Sigmoid colon (tissue), 7 donors: ENCODE data around the gene POMT1. TPM values are rescaled to one million over a fixed set of nuclear protein-coding genes. Genes with fewer than 3 reads are reported as not detected.

Experiments
- DNase-seq: peaks from one replicate; pipeline ENCODE4 v3.0.0-alpha.2; 2019
- H3K27ac ChIP-seq, 4 donors: fragments of 200-600 bp; sonication (generic); one replicate each; pipeline ENCODE4 v1.5.1; 2016 to 2019; ENCODE audit warnings: mild to moderate bottlenecking in 1 of 4
- H3K27me3 ChIP-seq, 3 donors: fragments of 200-600 bp; sonication (generic); one replicate each; pipeline ENCODE4 v1.5.1; 2019; ENCODE audit warnings: mild to moderate bottlenecking in 1 of 3
- H3K36me3 ChIP-seq, 4 donors: fragments of 200-600 bp; sonication (generic); one replicate each; pipeline ENCODE4 v1.5.1; 2016 to 2019
- H3K4me1 ChIP-seq, 4 donors: fragments of 200-600 bp; sonication (generic); one replicate each; pipeline ENCODE4 v1.5.1; 2017 to 2019
- H3K4me3 ChIP-seq, 4 donors: fragments of 200-600 bp; sonication (generic); one replicate each; pipeline ENCODE4 v1.5.1; 2017 to 2019; ENCODE audit warnings: mild to moderate bottlenecking in 2 of 4, moderate library complexity in 1 of 4
- H3K9me3 ChIP-seq, 4 donors: fragments of 200-600 bp in 3 of 4; sonication (generic) in 3 of 4; one replicate each; pipeline versions ENCODE4 v1.5.1 to v1.6.1; 2013 to 2019
- CTCF ChIP-seq, 4 experiments: fragments of 450-650 bp in 3 of 4; fragments of 200-600 bp in 1 of 4; IDR thresholded peaks; one replicate each; pipeline ENCODE4 v1.5.1; 2016 to 2019; ENCODE audit warnings: antibody characterized with exemption in 4 of 4, mild to moderate bottlenecking in 3 of 4, moderate library complexity in 2 of 4
- EP300 ChIP-seq, 4 donors: sonication (generic); formaldehyde crosslinking; IDR thresholded peaks; one replicate each; pipeline ENCODE4 v1.6.1; 2017; ENCODE audit warnings: antibody characterized with exemption in 4 of 4
- POLR2A ChIP-seq, 2 donors: fragments of 450-650 bp; IDR thresholded peaks; one replicate each; pipeline ENCODE4 v1.6.1; 2016; ENCODE audit warnings: antibody characterized with exemption in 2 of 2, mild to moderate bottlenecking in 2 of 2, moderate library complexity in 2 of 2
- POLR2AphosphoS5 ChIP-seq, 4 donors: sonication (generic); formaldehyde crosslinking; IDR thresholded peaks; one replicate each; pipeline ENCODE4 v1.6.1; 2017; ENCODE audit warnings: antibody characterized with exemption in 4 of 4
- whole genome bisulfite sequencing, 2 donors: extraction: QIAGEN DNeasy Blood & Tissue Kit; methylation state at CpG; one replicate each; pipeline ENCODE4 v1.1.7; 2013; 5-methylcytosine and 5-hydroxymethylcytosine counted together
- intact Hi-C: fragments of 100-400 bp; cut with DNase I; formaldehyde crosslinking; loops from one replicate; pipeline ENCODE4 v1.15.1; 2023
- polyA plus RNA-seq, 3 donors: library from polyadenylated mRNA; stranded (reverse); fragments of 200-250 nt; gene quantifications; one replicate each; pipeline ENCODE4 v1.2.3, GENCODE V29; 2013
- total RNA-seq, 4 donors: library from RNA; depleted of rRNA; stranded (reverse); fragments of >200 nt; gene quantifications; one replicate each; pipeline ENCODE4 v1.1.0, GENCODE V29; 2016
- donor health status: healthy with polysubstance abuse.
- donor health status: Bipolar disorder and iron deficiency.
- donor health status: healthy.

Gene POMT1
- total and polyA plus RNA-seq, 7 donors: 3.6 to 61.2 (median 21.9) TPM

- no peak for TF ChIP-seq POLR2A (IDR thresholded peaks at IDR 0.05)
- no peak for TF ChIP-seq POLR2AphosphoS5 (IDR thresholded peaks at IDR 0.05)
- TF ChIP-seq EP300 (IDR thresholded peaks at IDR 0.05): no peak
- no peak for TF ChIP-seq CTCF (IDR thresholded peaks at IDR 0.05)
- Histone ChIP-seq H3K4me1 (peaks cover 0 to 27% (median 24%) of the 10 kb centered on the region in 4 donors), H3K9me3 (no peaks in the 10 kb centered on the region), H3K4me3 (no peak overlapping the region), H3K36me3 (peaks cover 12 to 52% (median 31%) of the 10 kb centered on the region in 4 donors), H3K27ac (no peak overlapping the region), H3K27me3 (no peaks in the 10 kb centered on the region)
- intact Hi-C loops: loop anchor here (5.0 to 10.0 kb wide), 2 partner anchors 98 to 244 kb away; partner anchors contain the start of gene RAPGEF1
- no peak for DNase-seq
- WGBS, 2 donors: 67 to 73% methylated on average over 12 of the region's 12 CpGs
These were observed 2.3 kb upstream of the POMT1 start for GRCh38 chr9:131500377-131500776.

- H3K27me3 ChIP-seq: no peaks in the 10 kb centered on the region
- H3K9me3 ChIP-seq: no peaks in the 10 kb centered on the region
- no peak overlapping the region for H3K4me3 ChIP-seq
- no peak for DNase-seq
- H3K36me3 ChIP-seq: peaks cover 12 to 45% (median 25%) of the 10 kb centered on the region in 4 donors
- WGBS, 2 donors: 52 to 64% methylated on average over 5 of the region's 5 CpGs
- TF ChIP-seq POLR2AphosphoS5 (IDR thresholded peaks at IDR 0.05) (no peak), POLR2A (IDR thresholded peaks at IDR 0.05) (no peak), CTCF (IDR thresholded peaks at IDR 0.05) (no peak), EP300 (IDR thresholded peaks at IDR 0.05) (no peak)
- H3K4me1 ChIP-seq: peaks cover 0 to 27% (median 24%) of the 10 kb centered on the region in 4 donors
- peak overlapping the region in 1 of 4 donors; percentile 3 for H3K27ac ChIP-seq
- intact Hi-C loops: loop anchor here (5.0 to 10.0 kb wide), 2 partner anchors 99 to 244 kb away; partner anchors contain the start of gene RAPGEF1
These were observed 1.7 kb upstream of the POMT1 start for GRCh38 chr9:131500939-131501541.

- WGBS, 2 donors: 11 to 31% methylated on average over 32 of the region's 32 CpGs
- no peak for TF ChIP-seq EP300 (IDR thresholded peaks at IDR 0.05)
- TF ChIP-seq CTCF (IDR thresholded peaks at IDR 0.05): no peak
- no peak for TF ChIP-seq POLR2A (IDR thresholded peaks at IDR 0.05)
- TF ChIP-seq POLR2AphosphoS5 (IDR thresholded peaks at IDR 0.05): no peak
- H3K4me3 ChIP-seq: peak overlapping the region; percentile 69 to 93 (median 85)
- DNase-seq: no peak
- no peaks in the 10 kb centered on the region for H3K9me3 ChIP-seq
- H3K4me1 ChIP-seq: peaks cover 0 to 27% (median 24%) of the 10 kb centered on the region in 4 donors
- peak overlapping the region; percentile 80 to 86 (median 84) for H3K27ac ChIP-seq
- H3K36me3 ChIP-seq: peaks cover 0 to 30% (median 6%) of the 10 kb centered on the region in 4 donors
- H3K27me3 ChIP-seq: no peaks in the 10 kb centered on the region
- intact Hi-C loops: loop anchor here (5.0 to 10.0 kb wide), 2 partner anchors 102 to 241 kb away; partner anchors contain the start of gene RAPGEF1
These were observed 1.1 kb downstream of the POMT1 start for GRCh38 chr9:131503626-131504465.

- peaks cover 0 to 27% (median 24%) of the 10 kb centered on the region in 4 donors for H3K4me1 ChIP-seq
- intact Hi-C loops: loop anchor here (10.0 kb wide), 1 partner anchor 240 kb away; the partner anchor contains the start of gene RAPGEF1
- H3K4me3 ChIP-seq: no peak overlapping the region
- H3K9me3 ChIP-seq: no peaks in the 10 kb centered on the region
- TF ChIP-seq POLR2A (IDR thresholded peaks at IDR 0.05) (no peak), CTCF (IDR thresholded peaks at IDR 0.05) (no peak), EP300 (IDR thresholded peaks at IDR 0.05) (no peak), POLR2AphosphoS5 (IDR thresholded peaks at IDR 0.05) (no peak)
- H3K36me3 ChIP-seq: peaks cover 0 to 30% (median 15%) of the 10 kb centered on the region in 4 donors
- DNase-seq: no peak
- WGBS, 2 donors: 85 to 92% methylated on average over 8 of the region's 8 CpGs
- no peak overlapping the region for H3K27ac ChIP-seq
- H3K27me3 ChIP-seq: no peaks in the 10 kb centered on the region
These were observed 2.3 kb downstream of the POMT1 start for GRCh38 chr9:131505012-131505411.
